Fibroblast of lung (primary cell): ENCODE measurements around the gene RAB40AL.

Experiments
- EZH2 ChIP-seq: IDR thresholded peaks from 2 replicates; pipeline ENCODE4 v1.5.1; 2012; ENCODE audit warnings: low read length, control low read depth, mild to moderate bottlenecking; ENCODE audit errors: missing control alignments
- TF ChIP-seq, protein P1 (sequence below), 2 donors: IDR thresholded peaks in 1 of 2; conservative IDR thresholded peaks in 1 of 2; 1 replicate in 1 of 2; 2 replicates in 1 of 2; pipeline ENCODE4 v1.5.1; 2011 to 2012; ENCODE audit warnings: low read length in 2 of 2, control low read depth in 1 of 2, inconsistent platforms in 1 of 2, low read depth in 1 of 2, mild to moderate bottlenecking in 1 of 2

- TF ChIP-seq, protein P1, sequence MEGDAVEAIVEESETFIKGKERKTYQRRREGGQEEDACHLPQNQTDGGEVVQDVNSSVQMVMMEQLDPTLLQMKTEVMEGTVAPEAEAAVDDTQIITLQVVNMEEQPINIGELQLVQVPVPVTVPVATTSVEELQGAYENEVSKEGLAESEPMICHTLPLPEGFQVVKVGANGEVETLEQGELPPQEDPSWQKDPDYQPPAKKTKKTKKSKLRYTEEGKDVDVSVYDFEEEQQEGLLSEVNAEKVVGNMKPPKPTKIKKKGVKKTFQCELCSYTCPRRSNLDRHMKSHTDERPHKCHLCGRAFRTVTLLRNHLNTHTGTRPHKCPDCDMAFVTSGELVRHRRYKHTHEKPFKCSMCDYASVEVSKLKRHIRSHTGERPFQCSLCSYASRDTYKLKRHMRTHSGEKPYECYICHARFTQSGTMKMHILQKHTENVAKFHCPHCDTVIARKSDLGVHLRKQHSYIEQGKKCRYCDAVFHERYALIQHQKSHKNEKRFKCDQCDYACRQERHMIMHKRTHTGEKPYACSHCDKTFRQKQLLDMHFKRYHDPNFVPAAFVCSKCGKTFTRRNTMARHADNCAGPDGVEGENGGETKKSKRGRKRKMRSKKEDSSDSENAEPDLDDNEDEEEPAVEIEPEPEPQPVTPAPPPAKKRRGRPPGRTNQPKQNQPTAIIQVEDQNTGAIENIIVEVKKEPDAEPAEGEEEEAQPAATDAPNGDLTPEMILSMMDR (conservative IDR thresholded peaks at IDR 0.05 in 1 of 2, IDR thresholded peaks at IDR 0.05 in 1 of 2; ENCODE audit: low read depth in 1 of 2, low read length in 2 of 2): no peak
- TF ChIP-seq EZH2: no peak
Observed at GRCh38 chrX:102930990-102931756, 5.9 kb upstream of the RAB40AL start.
